Heart left ventricle (tissue), 13 donors: Measurements from ENCODE around the gene ADGRV1.

Source experiments
- POLR2A ChIP-seq, 2 donors: fragments of 450-650 bp; IDR thresholded peaks; one replicate each; pipeline ENCODE4 v1.6.1; 2017; ENCODE audit warnings: antibody characterized with exemption in 2 of 2, mild to moderate bottlenecking in 2 of 2, moderate library complexity in 2 of 2
- TF ChIP-seq, protein P1 (sequence below), 12 donors: fragments of 200-600 bp; sonication (generic) in 4 of 12; IDR thresholded peaks; one replicate each; pipeline versions ENCODE4 v1.5.0 to v1.8.0; 2018 to 2022; ENCODE audit warnings: antibody characterized with exemption in 12 of 12, mild to moderate bottlenecking in 5 of 12
- donor health status: ischemic (EF 13 %, LVEDD 7.1; RV severe dilation, severe dysfunction).
- donor health status: DM: no; HTN: yes; CAD: no.
- donor health status: DM: no; HTN: no; CAD: no.
- donor health status: ischemic (EF 25% LVEDD 6.9; RV normal size, moderate dysfunction).
- donor health status: ischemic (EF 25% LVEDD 5.7; RV mildly dilated, moderate dysfunction).
- donor health status: ischemic (EF 35%, LVEDD 5.7; RV mildly dilated, moderate dysfunction).
- donor health status: nonischemic (EF 11% LVEDD 7.7; RV severe dilation, severe dysfunction).
- donor health status: DM: yes; HTN: yes; CAD: no.
- donor health status: PGD.
- donor health status: ischemic (EF 29% LVEDD 5.4; RV normal size, mild dysfunction).
- donor health status: nonischemic (EF 23%, LVEDD 6.1; RV moderate dilation, normal function).

DNA sequence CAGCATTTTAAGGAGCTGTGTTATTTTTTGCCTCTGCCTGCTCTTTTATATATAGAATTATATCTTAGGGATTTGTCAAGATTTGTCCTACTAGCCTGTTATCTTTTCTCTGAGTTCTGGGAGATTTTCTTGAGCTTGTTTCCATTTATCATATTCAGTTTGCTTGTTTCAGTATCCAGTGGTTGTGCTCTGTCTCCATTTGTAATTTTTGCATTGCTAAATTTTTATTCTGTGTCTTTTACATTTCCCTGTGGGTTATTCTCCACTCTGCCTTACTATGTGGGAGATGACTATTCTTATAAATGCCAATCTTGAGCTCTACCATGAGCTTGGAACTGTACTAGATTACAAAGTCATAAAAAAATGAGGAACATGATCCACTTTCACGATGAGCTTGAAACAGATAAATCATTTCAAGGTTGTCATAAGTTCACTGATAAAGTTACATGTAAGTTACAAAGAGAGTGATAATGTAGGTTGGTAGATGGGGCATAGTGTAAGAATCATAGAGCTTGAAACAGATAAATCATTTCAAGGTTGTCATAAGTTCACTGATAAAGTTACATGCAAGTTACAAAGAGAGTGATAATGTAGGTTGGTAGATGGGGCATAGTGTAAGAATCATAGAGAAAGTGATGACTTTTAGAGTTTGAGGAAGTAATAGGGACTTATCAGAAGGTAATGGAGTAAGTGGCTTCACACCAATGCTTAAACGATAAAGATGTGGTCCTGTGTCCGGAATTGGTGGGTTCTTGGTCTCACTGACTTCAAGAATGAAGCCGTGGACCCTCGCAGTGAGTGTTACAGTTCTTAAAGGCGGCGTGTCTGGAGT is 287.3 kb downstream of the ADGRV1 start:
- TF ChIP-seq, protein P1, sequence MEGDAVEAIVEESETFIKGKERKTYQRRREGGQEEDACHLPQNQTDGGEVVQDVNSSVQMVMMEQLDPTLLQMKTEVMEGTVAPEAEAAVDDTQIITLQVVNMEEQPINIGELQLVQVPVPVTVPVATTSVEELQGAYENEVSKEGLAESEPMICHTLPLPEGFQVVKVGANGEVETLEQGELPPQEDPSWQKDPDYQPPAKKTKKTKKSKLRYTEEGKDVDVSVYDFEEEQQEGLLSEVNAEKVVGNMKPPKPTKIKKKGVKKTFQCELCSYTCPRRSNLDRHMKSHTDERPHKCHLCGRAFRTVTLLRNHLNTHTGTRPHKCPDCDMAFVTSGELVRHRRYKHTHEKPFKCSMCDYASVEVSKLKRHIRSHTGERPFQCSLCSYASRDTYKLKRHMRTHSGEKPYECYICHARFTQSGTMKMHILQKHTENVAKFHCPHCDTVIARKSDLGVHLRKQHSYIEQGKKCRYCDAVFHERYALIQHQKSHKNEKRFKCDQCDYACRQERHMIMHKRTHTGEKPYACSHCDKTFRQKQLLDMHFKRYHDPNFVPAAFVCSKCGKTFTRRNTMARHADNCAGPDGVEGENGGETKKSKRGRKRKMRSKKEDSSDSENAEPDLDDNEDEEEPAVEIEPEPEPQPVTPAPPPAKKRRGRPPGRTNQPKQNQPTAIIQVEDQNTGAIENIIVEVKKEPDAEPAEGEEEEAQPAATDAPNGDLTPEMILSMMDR (IDR thresholded peaks at IDR 0.05), result no peak
- TF ChIP-seq POLR2A (IDR thresholded peaks at IDR 0.05), result no peak
